IPS-20b (cell line): ENCODE measurements around the gene ARMH4.
"Not testable (repeated sequence)": the region's sequence is repeated elsewhere in the genome, so short reads cannot be mapped to it uniquely, and the experiment has no call there.

Experiments
- H3K27ac ChIP-seq: one replicate; pipeline ENCODE4 v1.5.1; 2013; ENCODE audit warnings: low read length
- H3K27me3 ChIP-seq: 2 replicates; pipeline ENCODE4 v1.6.1; 2013; ENCODE audit warnings: mild to moderate bottlenecking, low read length, inconsistent platforms; ENCODE audit not compliant: insufficient read depth
- H3K36me3 ChIP-seq: 2 replicates; pipeline ENCODE4 v1.6.1; 2013; ENCODE audit warnings: low read depth, mild to moderate bottlenecking, inconsistent platforms, low read length, moderate library complexity; ENCODE audit not compliant: insufficient read depth
- H3K4me1 ChIP-seq: 2 replicates; pipeline ENCODE4 v1.6.1; 2013; ENCODE audit warnings: mild to moderate bottlenecking, control low read depth, inconsistent platforms, low read length, moderate library complexity; ENCODE audit not compliant: insufficient read depth
- H3K4me3 ChIP-seq: 2 replicates; pipeline ENCODE4 v1.5.1; 2013; ENCODE audit warnings: mild to moderate bottlenecking, low read length, inconsistent platforms
- H3K9ac ChIP-seq: 2 replicates; pipeline ENCODE4 v1.6.1; 2013; ENCODE audit warnings: low read depth, mild to moderate bottlenecking, inconsistent platforms, low read length, moderate library complexity
- H3K9me3 ChIP-seq: 2 replicates; pipeline ENCODE4 v1.6.1; 2013; ENCODE audit warnings: mild to moderate bottlenecking, low read depth, low read length, inconsistent platforms; ENCODE audit not compliant: insufficient read depth

ARMH4 gene

DNA sequence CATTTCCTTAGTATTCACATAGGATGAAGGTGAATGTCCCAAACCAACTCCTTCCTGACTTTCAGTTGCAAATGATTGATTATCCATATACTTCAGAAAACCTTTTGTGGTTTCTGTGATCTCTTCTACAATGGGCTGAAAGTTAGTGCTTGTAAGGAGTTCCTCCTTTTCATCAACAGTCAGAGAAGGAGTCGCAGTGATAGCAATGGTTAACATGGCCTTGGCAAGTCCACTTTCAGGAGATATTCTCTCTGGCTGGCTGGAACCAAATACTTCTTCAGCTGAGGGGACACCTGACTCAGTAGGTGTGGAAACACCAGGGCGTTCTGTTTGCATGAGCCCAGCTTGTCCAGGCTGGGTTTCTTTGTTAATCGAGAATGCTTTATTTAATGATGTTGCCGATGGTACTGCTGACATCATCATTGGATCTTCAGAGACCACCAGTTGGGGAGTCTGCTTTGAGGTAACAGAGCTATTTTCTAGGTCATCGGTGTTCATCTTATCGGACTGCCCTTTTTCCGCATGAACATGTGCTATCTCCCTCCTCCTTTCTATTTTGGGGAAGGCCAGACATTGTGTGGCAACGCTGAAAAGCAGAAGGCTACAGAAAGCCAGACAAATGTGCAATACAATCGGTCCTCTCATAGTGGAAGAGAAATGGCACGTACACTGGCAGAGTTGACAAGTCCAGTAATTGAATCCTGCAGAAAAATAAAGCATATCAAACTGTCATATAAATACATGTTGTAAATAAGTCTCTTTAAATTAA lies 13.1 kb downstream of the ARMH4 start:
- H3K4me1 ChIP-seq, result no peaks in the 10 kb centered on the region
- no peak overlapping the region for H3K27ac ChIP-seq
- no peak overlapping the region for H3K9ac ChIP-seq
- no peaks in the 10 kb centered on the region for H3K9me3 ChIP-seq
- no peaks in the 10 kb centered on the region for H3K27me3 ChIP-seq
- H3K36me3 ChIP-seq, result peaks cover 10% of the 10 kb centered on the region; the same call in 1 of the 2 replicates
- no peak overlapping the region for H3K4me3 ChIP-seq

DNA sequence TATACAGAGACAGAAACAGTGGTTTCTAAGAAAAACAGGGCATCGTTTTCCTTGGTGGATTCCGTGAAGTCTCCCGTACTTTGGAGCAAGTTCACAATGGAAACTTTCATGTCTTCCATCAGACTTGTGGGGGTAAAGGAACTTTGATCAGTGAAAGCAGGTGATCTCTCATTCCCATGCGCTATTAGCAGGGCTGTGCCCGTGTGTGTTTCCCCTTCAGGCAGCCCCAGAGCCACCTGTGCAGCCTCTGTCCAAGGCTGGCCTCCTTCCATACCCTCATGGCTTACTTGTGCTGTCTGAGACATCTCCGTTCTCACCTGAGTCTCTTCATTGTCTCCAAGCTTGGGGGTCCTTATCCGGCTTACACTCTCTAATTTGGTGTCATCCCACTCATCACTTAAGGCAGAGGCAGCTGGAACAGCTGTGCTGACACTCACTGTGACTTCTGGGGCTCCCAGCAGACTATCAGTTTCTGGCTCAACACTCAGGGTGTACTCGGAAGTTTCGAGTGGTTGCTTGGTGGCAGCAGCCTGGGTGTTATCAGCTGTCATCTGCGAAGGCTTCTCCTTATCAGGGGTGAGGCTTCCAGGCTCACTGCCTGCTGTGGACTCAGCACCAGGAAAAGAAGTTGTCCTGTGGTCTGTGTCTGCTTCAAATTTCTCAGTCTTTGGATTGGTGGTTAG lies 13.8 kb downstream of the ARMH4 start:
- no peaks in the 10 kb centered on the region for H3K9me3 ChIP-seq
- peaks cover 10% of the 10 kb centered on the region; the same call in 1 of the 2 replicates for H3K36me3 ChIP-seq
- H3K27ac ChIP-seq, result no peak overlapping the region
- H3K9ac ChIP-seq, result no peak overlapping the region
- no peak overlapping the region for H3K4me3 ChIP-seq
- no peaks in the 10 kb centered on the region for H3K27me3 ChIP-seq
- no peaks in the 10 kb centered on the region for H3K4me1 ChIP-seq

DNA sequence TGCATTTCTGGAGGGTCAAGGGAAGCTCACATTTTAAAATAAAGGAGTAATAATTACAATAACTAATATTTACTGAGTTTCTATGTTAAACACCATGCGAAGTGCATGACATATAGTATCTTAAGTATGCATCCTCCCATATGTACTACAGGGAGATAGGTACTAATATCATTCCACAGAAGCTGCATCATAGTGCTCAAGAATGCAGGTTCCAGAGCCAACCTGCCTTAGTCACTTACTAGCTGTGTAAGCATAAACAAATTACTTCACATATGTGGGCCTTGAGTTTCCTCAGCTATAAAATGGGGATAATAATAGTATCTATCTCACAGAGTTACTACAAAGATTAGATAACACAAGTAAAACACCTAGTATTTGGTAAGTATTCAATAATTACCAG lies 18.3 kb downstream of the ARMH4 start:
- Histone ChIP-seq H3K36me3 (peaks cover 14% of the 10 kb centered on the region; the same call in 1 of the 2 replicates), H3K27me3 (no peaks in the 10 kb centered on the region), H3K4me3 (no peak overlapping the region), H3K4me1 (no peaks in the 10 kb centered on the region), H3K27ac (no peak overlapping the region), H3K9me3 (no peaks in the 10 kb centered on the region), H3K9ac (no peak overlapping the region)

- Histone ChIP-seq H3K4me1 (no peaks in the 10 kb centered on the region), H3K27me3 (no peaks in the 10 kb centered on the region), H3K36me3 (peaks cover 5% of the 10 kb centered on the region; the same call in 1 of the 2 replicates)
These were observed 20.6 kb downstream of the ARMH4 start for GRCh38 chr14:58131386-58131785.

DNA sequence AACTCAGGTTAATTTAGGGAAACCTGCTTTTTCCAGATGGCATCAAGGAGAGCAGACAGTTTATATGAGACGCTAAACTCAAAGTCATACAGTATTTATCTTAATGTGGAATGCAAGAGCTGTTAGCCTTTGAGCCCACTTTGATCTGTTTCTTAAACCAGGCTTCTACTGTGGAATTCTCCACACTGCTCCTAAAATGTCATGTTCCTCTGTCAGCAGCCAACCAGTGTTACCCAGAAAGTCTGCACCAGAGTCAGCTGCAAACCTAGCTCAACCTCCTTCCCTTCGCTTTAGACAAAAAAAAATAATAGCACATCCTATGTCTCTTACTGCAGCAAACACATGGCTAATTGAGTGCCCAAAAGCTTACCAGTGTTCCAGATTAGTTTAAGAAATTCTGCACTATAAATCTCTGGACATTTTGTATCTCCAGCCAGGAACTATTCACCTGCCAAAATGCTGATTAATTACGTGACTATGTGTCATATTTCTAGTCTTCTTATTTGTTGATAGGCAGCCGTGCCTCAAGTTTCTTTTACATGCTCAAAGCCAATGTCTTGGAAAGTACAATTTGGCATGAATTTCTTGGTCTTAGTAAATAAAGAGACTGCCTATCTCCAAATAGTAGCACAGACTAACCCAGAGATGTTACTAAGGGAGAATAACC lies 21.8 kb downstream of the ARMH4 start:
- Histone ChIP-seq H3K36me3 (peaks cover 14% of the 10 kb centered on the region), H3K4me3 (no peak overlapping the region), H3K9ac (no peak overlapping the region), H3K27ac (no peak overlapping the region), H3K9me3 (peaks cover 11% of the 10 kb centered on the region; the same call in 1 of the 2 replicates), H3K4me1 (no peaks in the 10 kb centered on the region), H3K27me3 (no peaks in the 10 kb centered on the region)

More at GRCh38 chr14:58131386-58131785, 20.6 kb downstream of the ARMH4 start:
- H3K4me3 ChIP-seq, result no peak overlapping the region
- no peak overlapping the region for H3K9ac ChIP-seq
- H3K27ac ChIP-seq, result no peak overlapping the region
- peaks cover under 1% of the 10 kb centered on the region; the same call in 1 of the 2 replicates for H3K9me3 ChIP-seq

- no peaks in the 10 kb centered on the region for H3K27me3 ChIP-seq
- no peak overlapping the region for H3K27ac ChIP-seq
- H3K4me3 ChIP-seq, result no peak overlapping the region
- H3K36me3 ChIP-seq, result peaks cover 14% of the 10 kb centered on the region
- H3K9ac ChIP-seq, result no peak overlapping the region
- H3K4me1 ChIP-seq, result no peaks in the 10 kb centered on the region
- peaks cover 11% of the 10 kb centered on the region; the same call in 1 of the 2 replicates for H3K9me3 ChIP-seq
These were observed 22.8 kb downstream of the ARMH4 start for GRCh38 chr14:58129208-58129607.

DNA sequence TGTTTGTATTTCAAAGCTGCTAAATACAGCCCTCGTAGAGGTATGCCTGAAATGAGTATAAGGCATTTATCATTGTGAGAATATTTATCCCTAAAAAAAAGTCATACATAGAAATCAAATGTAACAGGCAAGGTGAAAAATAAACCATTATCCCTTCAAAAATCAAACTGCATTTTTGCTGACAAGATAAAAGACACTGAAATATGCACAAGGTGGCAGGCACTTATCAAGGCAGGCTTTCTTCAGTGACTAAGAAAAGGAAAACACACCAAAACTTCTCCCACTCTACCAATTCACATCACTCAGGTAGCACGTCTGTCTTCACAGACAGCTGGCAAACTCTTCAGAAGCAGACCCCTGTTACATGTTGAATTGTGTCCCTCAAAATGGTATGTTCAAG lies 23.6 kb downstream of the ARMH4 start:
- H3K36me3 ChIP-seq, result peaks cover 14% of the 10 kb centered on the region
- H3K27me3 ChIP-seq, result no peaks in the 10 kb centered on the region
- H3K4me3 ChIP-seq, result no peak overlapping the region
- no peak overlapping the region for H3K27ac ChIP-seq
- H3K4me1 ChIP-seq, result no peaks in the 10 kb centered on the region
- peaks cover 11% of the 10 kb centered on the region; the same call in 1 of the 2 replicates for H3K9me3 ChIP-seq
- no peak overlapping the region for H3K9ac ChIP-seq

DNA sequence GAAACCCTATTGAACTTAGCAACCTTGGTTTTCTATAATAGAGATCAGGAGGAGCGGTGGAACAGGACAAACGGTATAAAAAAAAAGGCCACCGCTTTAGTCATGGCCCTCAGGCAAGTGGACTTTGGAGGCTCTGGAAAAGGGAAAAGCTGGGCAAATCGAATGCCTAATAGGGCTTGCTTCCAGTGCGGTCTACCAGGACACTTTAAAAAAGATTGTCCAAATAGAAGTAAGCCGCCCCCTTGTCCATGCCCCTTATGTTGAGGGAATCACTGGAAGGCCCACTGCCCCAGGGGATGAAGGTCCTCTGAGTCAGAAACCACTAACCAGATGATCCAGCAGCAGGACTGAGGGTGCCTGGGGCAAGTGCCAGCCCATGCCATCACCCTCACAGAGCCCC lies 29.5 kb downstream of the ARMH4 start:
- Histone ChIP-seq H3K9me3 (peaks cover 11% of the 10 kb centered on the region; the same call in 1 of the 2 replicates), H3K36me3 (peaks cover 11% of the 10 kb centered on the region)
- H3K4me3 ChIP-seq, H3K27ac ChIP-seq, H3K4me1 ChIP-seq, H3K9ac ChIP-seq, H3K27me3 ChIP-seq: not testable (repeated sequence)

DNA sequence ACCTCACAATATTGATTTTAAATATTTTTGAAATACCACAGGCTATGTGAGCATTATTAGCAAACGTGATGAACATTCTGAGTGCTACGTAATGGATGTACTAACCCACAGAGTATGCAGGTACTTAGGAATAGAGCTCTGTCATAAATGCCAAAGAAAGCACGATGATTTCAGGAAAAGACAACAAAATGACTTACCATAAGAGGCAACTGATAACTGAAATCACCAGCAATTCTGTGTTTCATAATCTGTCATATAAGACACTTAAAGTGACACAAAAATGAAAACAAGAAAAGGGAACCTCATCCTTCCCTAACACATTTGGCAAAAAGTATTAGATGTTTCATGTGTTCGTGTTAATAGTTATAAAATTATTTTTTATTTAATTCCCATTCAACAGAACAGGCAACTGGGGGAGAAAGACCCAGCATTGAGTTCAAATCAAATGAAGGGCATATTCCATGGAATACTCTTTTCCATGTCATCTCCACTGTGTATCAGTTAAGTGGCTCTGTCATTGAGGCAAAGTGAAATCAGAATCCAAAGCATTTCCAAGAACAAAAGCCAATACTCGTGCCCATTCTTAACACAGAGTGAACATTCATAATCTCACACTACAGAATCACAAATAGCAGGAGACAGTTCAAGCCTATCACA lies 30.4 kb downstream of the ARMH4 start:
- no peak overlapping the region for H3K9ac ChIP-seq
- H3K4me3 ChIP-seq, result no peak overlapping the region
- H3K4me1 ChIP-seq, result no peaks in the 10 kb centered on the region
- peaks cover 11% of the 10 kb centered on the region for H3K36me3 ChIP-seq
- no peaks in the 10 kb centered on the region for H3K27me3 ChIP-seq
- peaks cover 11% of the 10 kb centered on the region; the same call in 1 of the 2 replicates for H3K9me3 ChIP-seq
- no peak overlapping the region for H3K27ac ChIP-seq

DNA sequence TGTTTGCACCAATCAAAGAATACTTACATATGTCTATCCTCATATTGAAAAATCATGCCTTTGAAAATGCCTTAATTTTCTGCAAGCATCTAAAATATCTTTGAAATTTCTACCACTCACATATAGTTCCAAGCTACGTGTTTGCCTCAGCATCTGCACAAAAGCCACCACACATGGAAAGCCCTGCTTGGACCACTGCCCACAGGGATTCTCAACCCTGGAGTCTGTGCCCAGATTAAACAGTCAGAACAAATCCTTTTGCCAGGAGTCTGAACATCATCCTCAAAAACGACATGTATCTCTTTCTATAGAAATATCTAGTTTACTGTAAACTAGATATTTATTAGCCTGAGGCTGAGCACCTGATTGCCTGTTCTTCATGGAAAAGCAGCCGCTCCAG lies 32.6 kb downstream of the ARMH4 start:
- Histone ChIP-seq H3K36me3 (no peaks in the 10 kb centered on the region; the same call in 1 of the 2 replicates), H3K27ac (no peak overlapping the region), H3K4me1 (no peaks in the 10 kb centered on the region), H3K27me3 (no peaks in the 10 kb centered on the region), H3K4me3 (no peak overlapping the region), H3K9me3 (no peaks in the 10 kb centered on the region), H3K9ac (no peak overlapping the region)

- H3K9ac ChIP-seq, result no peak overlapping the region
- H3K4me3 ChIP-seq, result no peak overlapping the region
- H3K27ac ChIP-seq, result no peak overlapping the region
- no peaks in the 10 kb centered on the region; the same call in 1 of the 2 replicates for H3K36me3 ChIP-seq
- no peaks in the 10 kb centered on the region for H3K27me3 ChIP-seq
- H3K4me1 ChIP-seq, result no peaks in the 10 kb centered on the region
- no peaks in the 10 kb centered on the region for H3K9me3 ChIP-seq
These were observed 33.8 kb downstream of the ARMH4 start for GRCh38 chr14:58118097-58118815.
